IMR-90 (cell line): ENCODE results near the gene TBC1D16.

Experiments used
- CEBPB ChIP-seq: IDR thresholded peaks from 2 replicates; pipeline ENCODE4 v1.6.1; 2012; ENCODE audit warnings: low read depth, low read length, improper control_type of control experiment
- CHD1 ChIP-seq: IDR thresholded peaks from 2 replicates; pipeline ENCODE4 v1.6.1; 2012; ENCODE audit warnings: low read depth, low read length, improper control_type of control experiment
- CTCF ChIP-seq: conservative IDR thresholded peaks from 2 replicates; pipeline ENCODE4 v1.5.1; 2012; ENCODE audit warnings: mild to moderate bottlenecking, low read depth, low read length, improper control_type of control experiment
- MAFK ChIP-seq: IDR thresholded peaks from 2 replicates; pipeline ENCODE4 v1.6.1; 2012; ENCODE audit warnings: low read depth, low read length, improper control_type of control experiment
- MXI1 ChIP-seq: IDR thresholded peaks from 2 replicates; pipeline ENCODE4 v1.6.1; 2012; ENCODE audit warnings: low read depth, mild to moderate bottlenecking, low read length, moderate library complexity, borderline replicate concordance
- NFE2L2 ChIP-seq: fragments of 150-350 bp; IDR thresholded peaks from 2 replicates; pipeline ENCODE4 v1.6.1; 2016; ENCODE audit warnings: low read depth, mild to moderate bottlenecking, low read length
- POLR2A ChIP-seq: IDR thresholded peaks from 2 replicates; pipeline ENCODE4 v1.6.1; 2012; ENCODE audit warnings: mild to moderate bottlenecking, low read depth, low read length
- RAD21 ChIP-seq: IDR thresholded peaks from 2 replicates; pipeline ENCODE4 v1.6.1; 2012; ENCODE audit warnings: low read length, improper control_type of control experiment
- RCOR1 ChIP-seq: IDR thresholded peaks from 2 replicates; pipeline ENCODE4 v1.6.1; 2012; ENCODE audit warnings: mild to moderate bottlenecking, low read length, improper control_type of control experiment; ENCODE audit not compliant: insufficient replicate concordance
- SMC3 ChIP-seq: fragments of 150-350 bp; IDR thresholded peaks from 2 replicates; pipeline ENCODE4 v1.6.1; 2016; ENCODE audit warnings: low read depth, mild to moderate bottlenecking, antibody characterized with exemption, low read length, moderate library complexity
- USF2 ChIP-seq: fragments of 150-350 bp; IDR thresholded peaks from 2 replicates; pipeline ENCODE4 v1.6.1; 2017; ENCODE audit warnings: mild to moderate bottlenecking, antibody characterized with exemption, low read length, low read depth

DNA sequence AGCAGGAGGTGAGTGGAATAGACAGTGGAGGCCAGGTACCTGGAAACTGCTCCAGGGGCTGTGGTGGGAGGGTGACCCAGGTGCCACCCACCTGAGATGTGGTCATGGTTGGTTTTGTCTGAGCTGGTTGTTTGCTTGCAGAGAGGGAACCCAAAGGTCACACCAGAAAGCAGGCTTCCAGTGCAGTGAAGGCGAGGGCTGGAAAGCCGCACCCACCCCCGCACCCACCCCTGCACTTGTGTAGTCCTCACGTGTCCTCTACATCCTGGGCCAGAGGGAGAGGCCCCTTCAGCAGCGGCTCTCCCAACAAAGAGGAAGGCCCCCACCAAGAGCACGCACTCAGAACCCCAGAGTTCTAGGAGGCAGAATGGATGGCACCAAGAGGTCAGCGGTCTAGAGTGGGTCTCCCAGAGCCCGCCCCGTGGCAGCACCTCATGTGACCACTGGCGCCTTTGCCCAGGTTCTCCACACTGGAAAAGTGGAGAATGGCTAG, 103.8 kb downstream of the TBC1D16 start:
- TF ChIP-seq CTCF: no peak
- no peak for TF ChIP-seq MAFK
- no peak for TF ChIP-seq MXI1
- TF ChIP-seq POLR2A: no peak
- TF ChIP-seq CHD1: no peak
- TF ChIP-seq RAD21: no peak
- no peak for TF ChIP-seq NFE2L2
- no peak for TF ChIP-seq USF2
- TF ChIP-seq CEBPB: no peak
- TF ChIP-seq SMC3: no peak
- TF ChIP-seq RCOR1: no peak
